HG03139 (cell line): ENCODE results near the gene PLPPR2.
"Not testable (repeated sequence)": the region's sequence is repeated elsewhere in the genome, so short reads cannot be mapped to it uniquely, and the experiment has no call there.

ENCODE experiments used
- ATAC-seq: cut with Tn5 transposase; IDR thresholded peaks from one replicate; pipeline ENCODE4 v1.9.1; 2021; ENCODE audit not compliant: unreplicated experiment

PLPPR2 gene, protein sequence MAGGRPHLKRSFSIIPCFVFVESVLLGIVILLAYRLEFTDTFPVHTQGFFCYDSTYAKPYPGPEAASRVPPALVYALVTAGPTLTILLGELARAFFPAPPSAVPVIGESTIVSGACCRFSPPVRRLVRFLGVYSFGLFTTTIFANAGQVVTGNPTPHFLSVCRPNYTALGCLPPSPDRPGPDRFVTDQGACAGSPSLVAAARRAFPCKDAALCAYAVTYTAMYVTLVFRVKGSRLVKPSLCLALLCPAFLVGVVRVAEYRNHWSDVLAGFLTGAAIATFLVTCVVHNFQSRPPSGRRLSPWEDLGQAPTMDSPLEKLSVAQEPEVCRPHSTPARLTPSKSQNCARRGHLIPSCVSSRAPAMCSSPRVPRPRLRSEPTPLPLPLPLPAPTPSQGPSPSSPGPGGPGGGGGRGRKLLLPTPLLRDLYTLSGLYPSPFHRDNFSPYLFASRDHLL

DNA sequence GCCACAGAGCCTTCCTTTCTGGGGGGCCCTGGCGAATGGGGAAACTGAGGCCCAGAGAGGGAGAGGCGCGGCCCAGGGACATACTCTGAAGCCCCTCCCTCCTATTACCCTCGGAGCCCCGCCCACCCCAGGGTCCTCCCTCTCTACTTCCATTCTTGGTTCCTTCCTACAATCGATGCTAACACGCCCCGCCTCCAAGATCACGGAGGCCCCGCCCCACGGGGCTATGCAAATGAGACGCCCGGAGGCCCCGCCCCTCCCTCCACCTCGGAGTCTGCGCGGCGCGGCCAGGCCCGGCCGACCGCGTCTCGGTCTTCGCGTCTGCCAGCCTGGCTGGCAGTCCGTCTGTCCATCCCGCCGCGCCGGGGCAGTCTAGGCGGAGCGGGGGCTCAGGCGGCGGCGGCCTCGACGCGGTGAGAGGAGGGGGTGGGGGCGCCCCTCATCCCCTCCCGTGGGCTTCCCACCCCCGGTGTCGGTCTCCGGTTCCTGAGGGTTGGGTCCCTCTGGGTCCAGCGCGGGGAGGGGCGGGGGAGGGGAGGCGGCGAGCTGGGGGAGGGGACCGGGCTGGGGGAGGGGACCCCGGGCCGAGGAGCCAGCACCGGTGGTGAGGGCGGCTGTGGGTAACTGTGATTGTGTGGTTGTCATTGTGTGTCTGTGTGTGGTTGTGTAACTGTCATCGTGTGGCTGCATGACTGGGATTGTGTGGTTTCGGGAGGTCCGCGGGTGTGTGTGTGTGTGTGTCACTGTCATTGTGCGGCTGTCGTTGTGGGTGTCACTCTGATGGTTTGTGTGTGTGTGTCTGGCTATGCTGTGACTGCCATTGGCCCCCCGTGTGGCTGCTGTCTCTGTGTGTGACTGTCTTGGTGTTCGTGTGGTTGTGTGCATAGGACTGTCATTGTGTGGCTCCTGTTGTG is at the start of gene PLPPR2:
TSS of gene PLPPR2 (plus strand) at position 273 of the 914 bp plus-strand sequence. CDS start 2,242 bp downstream, outside the sequence.
- ATAC-seq = no peak

- ATAC-seq = no peak
These were observed 48.9 kb upstream of the PLPPR2 start for GRCh38 chr19:11306337-11306736.

DNA sequence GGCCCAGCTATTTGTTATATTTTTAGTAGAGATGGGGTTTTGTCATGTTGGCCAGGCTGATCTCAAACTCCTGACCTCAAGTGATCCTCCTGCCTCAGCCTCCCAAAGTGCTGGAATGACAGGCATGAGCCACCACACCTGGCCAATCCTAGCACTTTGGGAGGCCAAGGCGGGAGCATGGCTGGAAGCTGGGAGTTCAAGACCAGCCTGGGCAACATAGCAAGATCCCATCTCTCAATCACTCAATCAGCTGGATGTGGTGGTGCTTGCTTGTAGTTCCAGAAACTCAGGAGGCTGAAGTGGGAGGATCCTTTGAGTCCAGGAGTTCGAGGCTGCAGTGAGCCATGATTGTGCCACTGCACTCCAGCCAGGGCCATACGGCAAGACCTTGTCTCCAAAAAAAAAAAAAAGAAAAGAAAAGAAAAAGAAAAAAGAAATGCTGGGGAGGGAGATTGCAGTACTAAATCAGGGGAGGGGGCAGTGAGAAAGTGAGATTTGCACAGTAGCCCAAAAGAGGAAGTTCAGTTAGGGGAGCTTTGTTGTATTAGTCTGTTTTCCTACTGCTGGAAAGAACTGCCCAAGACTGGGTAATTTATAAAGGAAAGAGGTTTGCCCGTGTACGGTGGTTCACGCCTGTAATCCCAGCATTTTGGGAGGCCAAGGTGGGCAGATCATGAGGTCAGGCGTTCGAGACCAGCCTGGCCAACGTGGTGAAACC is 34.8 kb upstream of the PLPPR2 start:
- ATAC-seq = not testable (repeated sequence)

- ATAC-seq = no peak
These were observed 33.8 kb upstream of the PLPPR2 start for GRCh38 chr19:11321191-11322126.

DNA sequence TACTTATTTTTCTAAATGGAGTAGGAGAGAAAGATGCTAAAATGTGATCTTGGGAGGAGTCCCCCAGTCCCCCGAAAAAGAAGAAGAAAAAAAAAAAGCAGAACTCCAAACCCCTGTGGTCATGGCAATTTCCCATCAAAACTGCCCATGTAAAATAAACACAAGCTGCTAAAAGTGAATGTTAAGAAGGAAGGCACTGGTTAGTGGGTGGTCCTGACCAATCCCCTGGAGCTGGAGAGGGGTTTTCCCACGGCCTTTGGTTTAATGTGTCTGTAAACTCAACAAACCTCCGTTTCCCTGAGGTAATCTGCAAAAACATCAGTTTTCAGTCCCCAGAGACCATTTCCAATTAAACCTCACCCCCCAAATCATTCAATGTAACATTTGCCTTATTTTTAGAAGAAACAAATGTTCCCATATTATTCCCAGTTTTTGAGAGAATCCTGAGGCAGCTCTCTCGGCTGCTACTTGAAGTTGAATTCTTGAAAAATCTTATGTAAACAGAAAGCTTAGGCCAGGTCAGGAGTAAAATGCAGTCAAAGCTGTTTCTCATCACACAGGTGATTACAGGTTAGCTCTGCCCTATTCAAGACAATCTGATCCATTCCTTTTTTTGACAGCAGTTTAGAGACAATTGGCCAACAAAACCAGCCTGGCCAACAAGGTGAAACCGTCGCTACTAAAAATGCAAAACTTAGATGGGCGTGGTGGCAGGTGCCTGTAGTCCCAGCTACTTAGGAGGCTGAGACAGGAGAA is 32.8 kb upstream of the PLPPR2 start:
- ATAC-seq = no peak

DNA sequence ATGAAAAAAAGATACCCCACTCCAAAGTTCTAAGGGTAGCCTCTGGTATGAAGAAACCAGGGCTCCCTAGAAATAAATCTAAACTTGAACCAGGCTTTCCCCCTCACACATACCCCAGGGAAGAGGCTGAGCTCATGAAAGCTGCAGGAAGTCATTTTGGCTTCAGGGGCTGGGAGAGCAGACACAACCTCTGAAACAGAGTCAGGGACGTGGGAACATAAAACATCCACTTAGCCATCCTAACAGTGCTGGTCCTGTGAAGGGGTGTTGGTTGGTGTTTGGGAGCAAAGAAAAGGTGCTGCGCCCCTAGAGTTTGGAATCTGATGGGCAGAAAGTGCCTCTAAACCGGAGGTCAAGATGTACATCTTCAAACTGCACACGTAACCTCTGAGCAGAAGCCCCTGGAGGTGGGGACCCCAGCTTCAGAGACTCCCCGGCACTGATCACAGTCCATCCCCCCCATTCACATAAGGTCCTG is 31.6 kb upstream of the PLPPR2 start:
- no peak for ATAC-seq

DNA sequence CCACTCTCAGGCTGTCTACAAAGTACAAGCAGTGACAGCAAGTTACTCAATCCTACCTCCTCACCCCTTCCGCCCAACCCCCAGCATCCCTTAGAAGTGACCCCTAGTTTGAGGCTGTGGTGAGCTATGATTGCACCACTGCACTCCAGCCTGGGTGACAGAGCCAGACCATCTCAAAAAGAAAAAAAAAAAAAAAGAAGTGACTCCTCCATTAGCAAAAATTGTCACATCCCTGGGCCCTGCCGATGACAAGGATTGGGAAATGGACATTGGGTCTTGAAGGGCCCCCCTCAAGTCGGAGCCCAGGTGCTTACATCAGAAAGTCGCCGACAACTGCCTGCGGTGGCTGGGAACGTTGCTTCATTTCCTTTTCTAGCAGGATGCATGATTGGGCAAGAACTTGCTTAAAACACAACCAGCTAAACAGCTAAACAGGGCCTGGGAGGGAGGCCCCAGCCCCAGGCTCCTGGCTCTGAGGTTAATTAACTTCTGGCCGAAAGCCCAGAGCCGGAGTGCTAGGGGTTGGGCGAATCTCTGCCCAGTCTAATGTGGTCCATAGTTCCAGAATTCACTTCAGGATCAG is 31.1 kb upstream of the PLPPR2 start:
- peak; percentile 53 for ATAC-seq

- ATAC-seq = no peak
These were observed 30.4 kb upstream of the PLPPR2 start for GRCh38 chr19:11324748-11325389.

GRCh38 chr19:11325544-11325943 is 29.7 kb upstream of the PLPPR2 start:
- ATAC-seq = no peak

GRCh38 chr19:11330127-11330526 is 25.1 kb upstream of the PLPPR2 start:
- ATAC-seq = no peak

- ATAC-seq = no peak
These were observed 23.7 kb upstream of the PLPPR2 start for GRCh38 chr19:11331502-11331901.

DNA sequence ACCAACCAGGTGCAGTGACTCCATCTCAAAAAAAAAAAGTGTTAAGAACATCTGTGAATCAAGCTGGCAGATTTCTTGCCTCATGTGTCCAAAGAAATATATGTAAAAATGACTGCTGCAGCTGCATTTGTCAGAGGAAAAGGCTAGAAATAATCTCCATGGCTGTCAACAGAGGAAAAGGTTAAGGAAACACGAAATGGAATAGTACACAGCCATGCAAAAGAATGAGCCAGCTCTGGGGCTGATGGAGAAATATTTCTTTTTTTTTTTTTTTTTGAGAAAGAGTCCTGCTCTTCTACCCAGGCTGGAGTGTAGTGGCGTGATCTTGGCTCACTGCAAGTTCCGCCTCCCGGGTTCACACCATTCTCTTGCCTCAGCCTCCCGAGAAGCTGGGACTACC is 22.4 kb upstream of the PLPPR2 start:
- ATAC-seq = no peak

DNA sequence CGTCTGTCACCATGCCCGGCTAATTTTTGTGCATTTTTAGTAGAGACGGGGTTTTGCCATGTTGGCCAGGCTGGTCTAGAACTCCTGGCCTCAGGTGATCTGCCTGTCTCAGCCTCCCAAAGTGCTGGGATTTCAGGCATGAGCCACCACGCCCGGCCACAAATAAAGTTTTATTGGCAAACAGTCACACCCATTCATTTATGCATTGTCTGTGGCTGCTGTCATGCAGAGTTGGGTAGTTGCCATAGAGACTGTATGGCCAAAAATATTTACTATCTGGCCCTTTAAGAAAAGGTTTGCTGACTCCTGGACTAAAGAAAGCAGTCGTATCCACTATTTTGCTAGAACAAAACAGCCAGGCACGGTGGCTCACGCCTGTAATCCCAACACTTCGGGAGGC is 21.4 kb upstream of the PLPPR2 start:
- ATAC-seq = not testable (repeated sequence)

- no peak for ATAC-seq
These were observed 19.6 kb upstream of the PLPPR2 start for GRCh38 chr19:11335449-11336146.

- ATAC-seq = no peak
These were observed 18.2 kb upstream of the PLPPR2 start for GRCh38 chr19:11337080-11337479.

- ATAC-seq = no peak
These were observed 17.1 kb upstream of the PLPPR2 start for GRCh38 chr19:11338121-11338520.

DNA sequence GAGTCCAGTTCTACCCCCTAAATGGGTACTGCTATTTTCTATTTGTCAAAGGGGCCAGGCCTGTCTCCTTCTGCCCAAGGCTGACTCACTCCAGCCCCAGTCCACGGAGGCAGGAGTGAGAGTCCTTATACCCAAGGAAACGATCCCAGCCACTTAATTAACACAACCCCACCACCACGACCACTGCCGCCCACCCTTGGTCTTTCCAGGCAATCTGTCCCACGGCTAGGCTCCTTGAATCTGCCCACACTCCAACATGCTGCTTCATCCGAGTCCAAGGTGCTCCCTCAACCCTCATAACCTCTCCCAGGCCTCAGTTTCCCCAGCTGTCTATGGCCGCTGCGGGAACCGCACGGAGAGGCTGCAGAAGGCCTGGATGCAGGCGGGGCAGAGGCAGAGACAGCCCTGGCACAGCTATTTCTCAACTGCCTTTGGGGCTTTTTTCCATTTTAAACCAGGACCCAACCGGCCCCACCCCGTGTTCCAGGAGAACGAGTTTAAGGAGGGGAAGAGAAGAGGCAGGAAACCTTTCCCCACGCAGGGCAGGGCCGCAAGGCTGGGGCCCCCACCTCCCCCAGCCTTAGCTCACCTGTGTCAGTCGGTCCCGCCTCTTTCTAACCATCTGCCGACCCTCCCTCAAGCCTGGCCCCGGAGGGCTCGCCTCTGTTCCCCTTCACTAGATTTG is 16.5 kb upstream of the PLPPR2 start:
- no peak for ATAC-seq
